ENCODE data around the gene MAMDC2. TPM values are rescaled to one million over a fixed set of nuclear protein-coding genes. Genes with fewer than 3 reads are reported as not detected.

The MAMDC2 gene
- polyA plus RNA-seq, 1 experiment, result 28.0 TPM

GRCh38 chr9:70085241-70085640, 41.6 kb downstream of the MAMDC2 start:
- no peak for DNase-seq (ENCODE audit: low read depth)
- Histone ChIP-seq H3K27me3 (ENCODE audit: control insufficient read depth, insufficient read depth, low read length) (no peaks in the 10 kb centered on the region), H3K4me3 (ENCODE audit: low read depth, low read length) (no peak overlapping the region), H3K36me3 (ENCODE audit: control insufficient read depth, insufficient read depth, low read length) (no peaks in the 10 kb centered on the region)
- POLR2A ChIA-PET, result no interaction called here
- no peak for TF ChIP-seq CTCF (IDR thresholded peaks at IDR 0.05; ENCODE audit: insufficient read depth, low read depth, low read length)
- CTCF ChIA-PET, result interaction anchor here (1.7 to 3.7 kb wide), 3 partner anchors 12 to 26 kb away, joined by 4 to 21 read pairs (median 5); no protein-coding TSS in a partner anchor

- TF ChIP-seq CTCF (IDR thresholded peaks at IDR 0.05; ENCODE audit: insufficient read depth, low read depth, low read length), result no peak
- DNase-seq (ENCODE audit: low read depth), result no peak
- POLR2A ChIA-PET, result no interaction called here
- H3K4me3 ChIP-seq (ENCODE audit: low read depth, low read length), result no peak overlapping the region
- no peaks in the 10 kb centered on the region for H3K27me3 ChIP-seq (ENCODE audit: control insufficient read depth, insufficient read depth, low read length)
- CTCF ChIA-PET, result no interaction called here
- no peaks in the 10 kb centered on the region for H3K36me3 ChIP-seq (ENCODE audit: control insufficient read depth, insufficient read depth, low read length)
Measured at GRCh38 chr9:70091103-70091502, 47.5 kb downstream of the MAMDC2 start.

- H3K27me3 ChIP-seq (ENCODE audit: control insufficient read depth, insufficient read depth, low read length), result no peaks in the 10 kb centered on the region
- no peak overlapping the region for H3K4me3 ChIP-seq (ENCODE audit: low read depth, low read length)
- ChIA-PET POLR2A (no interaction called here), CTCF (no interaction called here)
- no peak for TF ChIP-seq CTCF (IDR thresholded peaks at IDR 0.05; ENCODE audit: insufficient read depth, low read depth, low read length)
- H3K36me3 ChIP-seq (ENCODE audit: control insufficient read depth, insufficient read depth, low read length), result no peaks in the 10 kb centered on the region
- no peak for DNase-seq (ENCODE audit: low read depth)
Measured at GRCh38 chr9:70091572-70091971, 47.9 kb downstream of the MAMDC2 start.

- POLR2A ChIA-PET, result no interaction called here
- CTCF ChIA-PET, result interaction anchor here (1.4 kb wide), 1 partner anchor 20 kb away, joined by 4 read pairs; no protein-coding TSS in a partner anchor
- no peak for DNase-seq (ENCODE audit: low read depth)
- TF ChIP-seq CTCF (IDR thresholded peaks at IDR 0.05; ENCODE audit: insufficient read depth, low read depth, low read length), result no peak
- no peak overlapping the region for H3K4me3 ChIP-seq (ENCODE audit: low read depth, low read length)
- no peaks in the 10 kb centered on the region for H3K27me3 ChIP-seq (ENCODE audit: control insufficient read depth, insufficient read depth, low read length)
- H3K36me3 ChIP-seq (ENCODE audit: control insufficient read depth, insufficient read depth, low read length), result no peaks in the 10 kb centered on the region
Measured at GRCh38 chr9:70092190-70092589, 48.5 kb downstream of the MAMDC2 start.

- Histone ChIP-seq H3K4me3 (ENCODE audit: low read depth, low read length) (no peak overlapping the region), H3K36me3 (ENCODE audit: control insufficient read depth, insufficient read depth, low read length) (no peaks in the 10 kb centered on the region), H3K27me3 (ENCODE audit: control insufficient read depth, insufficient read depth, low read length) (no peaks in the 10 kb centered on the region)
- DNase-seq (ENCODE audit: low read depth), result no peak
- CTCF ChIA-PET, result interaction anchor here (0.9 to 1.6 kb wide), 3 partner anchors 18 to 122 kb away, joined by 3 to 6 read pairs (median 4); no protein-coding TSS in a partner anchor
- no peak for TF ChIP-seq CTCF (IDR thresholded peaks at IDR 0.05; ENCODE audit: insufficient read depth, low read depth, low read length)
- POLR2A ChIA-PET, result no interaction called here
Measured at GRCh38 chr9:70093095-70093494, 49.4 kb downstream of the MAMDC2 start.

Data from BJ (cell line).